OCI-LY7 (cell line): ENCODE measurements around the gene HSCB. TPM values are rescaled to one million over a fixed set of nuclear protein-coding genes. Genes with fewer than 3 reads are reported as not detected.

Experiments used
- BruUV-seq: library from RNA; stranded (reverse); fragments of 400-500 nt; replicated peaks from 2 replicates; lab custom pipeline; 2021; lab: Mats Ljungman, UMichigan
- CTCF ChIA-PET: fragments of 300-600 bp; sonication (Branson Sonifier 250); formaldehyde crosslinking; loops from one replicate; lab custom pipeline; 2022; ENCODE audit warnings: antibody characterized with exemption; ENCODE audit not compliant: unreplicated experiment; lab: Charles Lee
- POLR2A ChIA-PET: fragments of 300-600 bp; sonication (Branson Sonifier 250); formaldehyde crosslinking; loops from one replicate; lab custom pipeline; 2022; ENCODE audit warnings: antibody characterized with exemption; lab: Charles Lee
- DNase-seq: peaks from one replicate; pipeline ENCODE4 v3.0.0-alpha.2; 2015; ENCODE audit warnings: low spot score
- H2AFZ ChIP-seq: fragments of 200-600 bp; sonication (generic), shearing (Covaris generic); 2 replicates; pipeline ENCODE4 v1.6.1; 2014; ENCODE audit warnings: mild to moderate bottlenecking, antibody characterized with exemption, low read length, moderate library complexity
- H3K27ac ChIP-seq: fragments of 200-600 bp; sonication (generic); 2 replicates; pipeline ENCODE4 v1.5.1; 2014; ENCODE audit warnings: mixed run types, low read depth, mild to moderate bottlenecking, moderate library complexity, low read length, inconsistent platforms; ENCODE audit not compliant: poor library complexity, severe bottlenecking
- H3K36me3 ChIP-seq: fragments of 200-600 bp; sonication (generic); 2 replicates; pipeline ENCODE4 v1.6.1; 2014; ENCODE audit warnings: mild to moderate bottlenecking, antibody characterized with exemption, low read length, moderate library complexity, mixed read lengths; ENCODE audit not compliant: insufficient read depth
- H3K4me1 ChIP-seq: fragments of 200-600 bp; sonication (generic); 2 replicates; pipeline ENCODE4 v1.5.1; 2014; ENCODE audit warnings: mild to moderate bottlenecking, low read length; ENCODE audit not compliant: insufficient read depth, poor library complexity, severe bottlenecking
- H3K4me2 ChIP-seq: fragments of 200-600 bp; sonication (generic); 2 replicates; pipeline ENCODE4 v1.6.1; 2014; ENCODE audit warnings: mild to moderate bottlenecking, low read length
- H3K4me3 ChIP-seq: fragments of 200-600 bp; sonication (generic); 2 replicates; pipeline ENCODE4 v1.5.1; 2014; ENCODE audit warnings: mild to moderate bottlenecking, low read depth, low read length; ENCODE audit not compliant: poor library complexity, severe bottlenecking
- H3K79me2 ChIP-seq: fragments of 200-600 bp; sonication (generic); 2 replicates; pipeline ENCODE4 v1.6.1; 2016; ENCODE audit warnings: low read depth, mild to moderate bottlenecking, low read length, moderate library complexity, mixed read lengths; ENCODE audit not compliant: insufficient read depth
- H3K9me2 ChIP-seq: fragments of 200-600 bp; sonication (generic); 2 replicates; pipeline ENCODE4 v1.6.1; 2016; ENCODE audit warnings: mild to moderate bottlenecking, low read length, mixed read lengths; ENCODE audit not compliant: insufficient read depth
- H3K9me3 ChIP-seq: fragments of 200-600 bp; sonication (generic); 2 replicates; pipeline ENCODE4 v1.6.1; 2014; ENCODE audit warnings: mild to moderate bottlenecking, mixed run types, low read length, mixed read lengths
- H4K20me1 ChIP-seq: fragments of 200-600 bp; sonication (generic); 2 replicates; pipeline ENCODE4 v1.6.1; 2014; ENCODE audit warnings: mild to moderate bottlenecking, antibody characterized with exemption, low read length, moderate library complexity, mixed read lengths; ENCODE audit not compliant: insufficient read depth
- CTCF ChIP-seq: fragments of 200-600 bp; sonication (generic); conservative IDR thresholded peaks from 2 replicates; pipeline ENCODE4 v1.5.1; 2014; ENCODE audit warnings: mild to moderate bottlenecking, antibody characterized with exemption, low read length, moderate library complexity, mixed read lengths
- EZH2phosphoT487 ChIP-seq: fragments of 200-600 bp; sonication (generic); IDR thresholded peaks from 2 replicates; pipeline ENCODE4 v1.6.1; 2018; ENCODE audit warnings: low read depth, borderline replicate concordance, mild to moderate bottlenecking, mixed run types, antibody characterized with exemption, low read length, moderate library complexity, mixed read lengths
- intact Hi-C: fragments of 100-400 bp; cut with micrococcal nuclease; formaldehyde crosslinking; loops from one replicate; pipeline ENCODE4 v1.10.0; 2022; ENCODE audit not compliant: unreplicated experiment
- total RNA-seq, 2 experiments: library from RNA; depleted of rRNA in 1 of 2; stranded (reverse); fragments of >200 nt in 1 of 2; shearing (Covaris generic) in 1 of 2; gene quantifications; 2 replicates each; pipeline ENCODE4 v1.2.3, GENCODE V29; 2014 to 2022

HSCB gene
- total RNA-seq, 2 experiments from 2014 or later = 17.2 to 23.4 TPM

- TF ChIP-seq CTCF = no peak; the same call in 1 of the 2 replicates
- TF ChIP-seq EZH2phosphoT487 = no peak
- H3K4me1 ChIP-seq = peaks cover 21% of the 10 kb centered on the region
- H3K4me3 ChIP-seq = peak overlapping the region; percentile 78
- H2AFZ ChIP-seq = peak overlapping the region; percentile 71; the same call in 1 of the 2 replicates
- ChIA-PET POLR2A (interaction anchor here (0.7 to 1.1 kb wide), 3 partner anchors 19 to 50 kb away, joined by 3 to 9 read pairs (median 6); no protein-coding TSS in a partner anchor), CTCF (no interaction called here)
- H3K36me3 ChIP-seq = peaks cover 46% of the 10 kb centered on the region
- DNase-seq = no peak
- H3K27ac ChIP-seq = peak overlapping the region; percentile 83
- no peaks in the 10 kb centered on the region for H3K9me3 ChIP-seq
- no peaks in the 10 kb centered on the region; the same call in 1 of the 2 replicates for H4K20me1 ChIP-seq
- intact Hi-C loops = loop anchor here (2.0 to 10.0 kb wide), 2 partner anchors 82 to 524 kb away; partner anchors contain the start of genes EWSR1 and RHBDD3
- peaks cover 59% of the 10 kb centered on the region for H3K79me2 ChIP-seq
- H3K9me2 ChIP-seq = no peaks in the 10 kb centered on the region
- H3K4me2 ChIP-seq = peak overlapping the region; percentile 83
- BruUV-seq = TSS peak; percentile 87
Observed at GRCh38 chr22:28741200-28741784, 547 bp upstream of the HSCB start.

- no peak for DNase-seq
- Histone ChIP-seq H3K36me3 (peaks cover 49% of the 10 kb centered on the region), H3K4me3 (peak overlapping the region; percentile 78), H3K79me2 (peaks cover 48% of the 10 kb centered on the region), H3K9me2 (no peaks in the 10 kb centered on the region), H4K20me1 (no peaks in the 10 kb centered on the region), H3K9me3 (no peaks in the 10 kb centered on the region), H3K27ac (peak overlapping the region; percentile 83), H2AFZ (peak overlapping the region; percentile 59; the same call in 1 of the 2 replicates), H3K4me1 (peaks cover 21% of the 10 kb centered on the region), H3K4me2 (peak overlapping the region; percentile 86)
- no TSS peak for BruUV-seq
- CTCF ChIA-PET = interaction anchor here (0.6 kb wide), 1 partner anchor 1138 kb away, joined by 3 read pairs; no protein-coding TSS in a partner anchor
- POLR2A ChIA-PET = interaction anchor here (1.1 kb wide), 1 partner anchor 18 kb away, joined by 3 read pairs; no protein-coding TSS in a partner anchor
- intact Hi-C loops = loop anchor here (1.0 to 10.0 kb wide), 2 partner anchors 30 to 522 kb away; partner anchors contain the start of genes CCDC117, EWSR1 and RHBDD3
- TF ChIP-seq CTCF = no peak
- TF ChIP-seq EZH2phosphoT487 = no peak
Observed at GRCh38 chr22:28742562-28742962, 723 bp downstream of the HSCB start.

GRCh38 chr22:28743852-28744251, 2.0 kb downstream of the HSCB start:
- TF ChIP-seq EZH2phosphoT487 (no peak), CTCF (no peak)
- peaks cover 35% of the 10 kb centered on the region for H3K79me2 ChIP-seq
- H4K20me1 ChIP-seq = no peaks in the 10 kb centered on the region
- H3K4me2 ChIP-seq = no peak overlapping the region
- POLR2A ChIA-PET = no interaction called here
- no peak overlapping the region for H2AFZ ChIP-seq
- peaks cover 49% of the 10 kb centered on the region for H3K36me3 ChIP-seq
- H3K4me1 ChIP-seq = peaks cover 21% of the 10 kb centered on the region
- no peak overlapping the region for H3K4me3 ChIP-seq
- CTCF ChIA-PET = interaction anchor here (0.6 kb wide), 1 partner anchor 178 kb away, joined by 3 read pairs; no protein-coding TSS in a partner anchor
- intact Hi-C loops = loop anchor here (10.0 kb wide), 1 partner anchor 521 kb away; the partner anchor contains the start of genes EWSR1 and RHBDD3
- H3K9me3 ChIP-seq = no peaks in the 10 kb centered on the region
- BruUV-seq = no TSS peak
- no peak overlapping the region for H3K27ac ChIP-seq
- H3K9me2 ChIP-seq = no peaks in the 10 kb centered on the region
- DNase-seq = no peak
